Neural cell (in vitro differentiated cells): ENCODE data around the gene PRMT2.

Source experiments
- CTCF ChIP-seq: fragments of 450-650 bp; IDR thresholded peaks from 2 replicates; pipeline ENCODE4 v1.5.1; 2014; ENCODE audit warnings: antibody characterized with exemption, mild to moderate bottlenecking, moderate library complexity; ENCODE audit not compliant: poor library complexity, severe bottlenecking
- EP300 ChIP-seq: fragments of 450-650 bp; conservative IDR thresholded peaks from 2 replicates; pipeline ENCODE4 v1.6.1; 2014; ENCODE audit warnings: antibody characterized with exemption, mild to moderate bottlenecking, moderate library complexity; ENCODE audit not compliant: poor library complexity, severe bottlenecking
- EZH2 ChIP-seq: fragments of 200-600, 300-800 bp; shearing (Covaris generic), sonication (generic); IDR thresholded peaks from 2 replicates; pipeline ENCODE4 v1.6.1; 2014; ENCODE audit warnings: antibody characterized with exemption, low read length, borderline replicate concordance, mild to moderate bottlenecking; ENCODE audit not compliant: insufficient read depth, poor library complexity, severe bottlenecking
- MXI1 ChIP-seq: fragments of 450-650 bp; conservative IDR thresholded peaks from 2 replicates; pipeline ENCODE4 v1.6.1; 2014; ENCODE audit warnings: antibody characterized with exemption, mild to moderate bottlenecking; ENCODE audit not compliant: poor library complexity, severe bottlenecking
- POLR2AphosphoS5 ChIP-seq: IDR thresholded peaks from 2 replicates; pipeline ENCODE4 v1.6.1; 2012
- RAD21 ChIP-seq: fragments of 450-650 bp; conservative IDR thresholded peaks from 2 replicates; pipeline ENCODE4 v1.6.1; 2014; ENCODE audit warnings: antibody characterized with exemption, mild to moderate bottlenecking, moderate library complexity
- REST ChIP-seq: IDR thresholded peaks from 2 replicates; pipeline ENCODE4 v1.6.1; 2012; ENCODE audit warnings: borderline replicate concordance
- SMC3 ChIP-seq: fragments of 450-650 bp; conservative IDR thresholded peaks from 2 replicates; pipeline ENCODE4 v1.6.1; 2014; ENCODE audit warnings: antibody characterized with exemption, mild to moderate bottlenecking, moderate library complexity; ENCODE audit not compliant: poor library complexity
- TAF1 ChIP-seq: IDR thresholded peaks from 2 replicates; pipeline ENCODE4 v1.6.1; 2012; ENCODE audit warnings: low read depth

- TF ChIP-seq POLR2AphosphoS5 (no peak), CTCF (no peak), EZH2 (no peak), RAD21 (no peak), REST (no peak), EP300 (no peak), TAF1 (no peak), SMC3 (no peak), MXI1 (no peak)
Observed at GRCh38 chr21:46622226-46622625, 13.2 kb upstream of the PRMT2 start.
